ENCODE data around the gene MTOR. TPM values are rescaled to one million over a fixed set of nuclear protein-coding genes. Genes with fewer than 3 reads are reported as not detected.

The MTOR gene
- total and polyA plus RNA-seq, 2 of the 8 experiments (the other 6 are each of a cell fraction or from before 2014, with no cell fraction given) = 44.2 to 76.8 TPM

DNA sequence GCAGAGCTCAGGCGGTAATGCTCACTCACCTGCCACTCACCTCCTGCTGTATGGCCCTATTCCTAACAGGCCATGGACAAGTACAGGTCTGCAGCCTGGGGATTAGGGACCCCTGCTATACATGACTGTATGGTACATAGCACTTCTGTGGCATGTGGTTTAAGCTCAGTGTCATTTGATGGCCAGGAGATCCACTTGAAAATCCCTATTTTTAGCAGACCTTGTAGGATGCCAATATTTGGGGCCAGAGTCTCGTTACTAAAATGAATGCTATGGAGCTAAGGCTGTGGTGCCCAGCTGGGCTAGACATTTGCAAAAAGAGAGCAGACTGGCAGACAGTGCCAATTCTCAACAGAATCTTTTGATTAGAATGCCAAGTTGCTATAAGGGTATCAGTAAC, 74.9 kb downstream of the MTOR start (continued):
- TF ChIP-seq CEBPB (IDR thresholded peaks at IDR 0.05; ENCODE audit: low read depth, low read length) (no peak), NANOG (IDR thresholded peaks at IDR 0.05; ENCODE audit: insufficient read depth, low read depth, low read length, poor library complexity, severe bottlenecking) (no peak)

Data from H1 (cell line).